H9 (cell line): ENCODE measurements around the gene MAST2. TPM values are rescaled to one million over a fixed set of nuclear protein-coding genes. Genes with fewer than 3 reads are reported as not detected.

Experiments
- DNase-seq: peaks from one replicate; pipeline ENCODE4 v3.0.0-alpha.2; 2017
- H2AFZ ChIP-seq: one replicate; pipeline ENCODE4 v1.6.1; 2013; ENCODE audit warnings: mild to moderate bottlenecking, low read length, control low read depth, moderate library complexity
- H2AK5ac ChIP-seq: 2 replicates; pipeline ENCODE4 v1.6.1; 2013; ENCODE audit warnings: low read length, control low read depth, mixed read lengths; ENCODE audit not compliant: insufficient read length
- H2BK120ac ChIP-seq: one replicate; pipeline ENCODE4 v1.6.1; 2013; ENCODE audit warnings: low read depth, mild to moderate bottlenecking, low read length, control low read depth, inconsistent platforms; ENCODE audit not compliant: poor library complexity, severe bottlenecking
- H2BK12ac ChIP-seq: 2 replicates; pipeline ENCODE4 v1.6.1; 2013; ENCODE audit warnings: low read length, control low read depth, mixed read lengths, low read depth; ENCODE audit not compliant: insufficient read length
- H2BK15ac ChIP-seq: 2 replicates; pipeline ENCODE4 v1.6.1; 2013; ENCODE audit warnings: low read depth, low read length, control low read depth
- H2BK20ac ChIP-seq: one replicate; pipeline ENCODE4 v1.6.1; 2013; ENCODE audit warnings: low read depth, mild to moderate bottlenecking, low read length, control low read depth, inconsistent platforms; ENCODE audit not compliant: poor library complexity, severe bottlenecking
- H2BK5ac ChIP-seq: 2 replicates; pipeline ENCODE4 v1.6.1; 2013; ENCODE audit warnings: low read length, control low read depth, mixed read lengths; ENCODE audit not compliant: insufficient read length
- H3K14ac ChIP-seq: 2 replicates; pipeline ENCODE4 v1.6.1; 2013; ENCODE audit warnings: low read length, control low read depth; ENCODE audit not compliant: insufficient read depth
- H3K18ac ChIP-seq: 2 replicates; pipeline ENCODE4 v1.6.1; 2013; ENCODE audit warnings: low read depth, mild to moderate bottlenecking, mixed read lengths, low read length, control low read depth; ENCODE audit not compliant: insufficient read length
- H3K23ac ChIP-seq: 2 replicates; pipeline ENCODE4 v1.6.1; 2013; ENCODE audit warnings: low read length, control low read depth, mixed read lengths, low read depth; ENCODE audit not compliant: insufficient read length
- H3K23me2 ChIP-seq: 2 replicates; pipeline ENCODE4 v1.6.1; 2013; ENCODE audit warnings: low read depth, mild to moderate bottlenecking, mixed read lengths, low read length, control low read depth; ENCODE audit not compliant: insufficient read length, poor library complexity, severe bottlenecking
- H3K27ac ChIP-seq: 2 replicates; pipeline ENCODE4 v1.5.1; 2013; ENCODE audit warnings: low read length, control low read depth, mixed read lengths, low read depth; ENCODE audit not compliant: insufficient read length
- H3K27me3 ChIP-seq: 2 replicates; pipeline ENCODE4 v1.6.1; 2013; ENCODE audit warnings: low read length, control low read depth, inconsistent platforms; ENCODE audit not compliant: insufficient read depth
- H3K4ac ChIP-seq: 2 replicates; pipeline ENCODE4 v1.6.1; 2013; ENCODE audit warnings: low read depth, mild to moderate bottlenecking, control low read depth, inconsistent platforms, low read length, moderate library complexity
- H3K4me1 ChIP-seq: 2 replicates; pipeline ENCODE4 v1.6.1; 2013; ENCODE audit warnings: low read length, control low read depth, inconsistent platforms; ENCODE audit not compliant: insufficient read depth
- H3K4me2 ChIP-seq: 2 replicates; pipeline ENCODE4 v1.6.1; 2013; ENCODE audit warnings: low read length, control low read depth, mixed read lengths; ENCODE audit not compliant: insufficient read length, insufficient read depth
- H3K56ac ChIP-seq: 2 replicates; pipeline ENCODE4 v1.6.1; 2013; ENCODE audit warnings: low read depth, mild to moderate bottlenecking, mixed read lengths, low read length, control low read depth; ENCODE audit not compliant: insufficient read length
- H3K79me1 ChIP-seq: 2 replicates; pipeline ENCODE4 v1.6.1; 2013; ENCODE audit warnings: low read depth, mild to moderate bottlenecking, moderate library complexity, low read length, control low read depth, inconsistent platforms; ENCODE audit not compliant: insufficient read depth, poor library complexity, severe bottlenecking
- H3K79me2 ChIP-seq: 2 replicates; pipeline ENCODE4 v1.6.1; 2013; ENCODE audit warnings: low read length, control low read depth, inconsistent platforms; ENCODE audit not compliant: insufficient read depth
- H3K9ac ChIP-seq: 2 replicates; pipeline ENCODE4 v1.6.1; 2013; ENCODE audit warnings: low read length, control low read depth, mixed read lengths; ENCODE audit not compliant: insufficient read length; ENCODE audit errors: extremely low read depth
- H3K9me3 ChIP-seq: one replicate; pipeline ENCODE4 v1.6.1; 2013; ENCODE audit warnings: low read depth, low read length, inconsistent platforms; ENCODE audit not compliant: control insufficient read depth
- H3T11ph ChIP-seq: one replicate; pipeline ENCODE4 v1.6.1; 2013; ENCODE audit warnings: mild to moderate bottlenecking, low read length, control low read depth, inconsistent platforms
- H4K20me1 ChIP-seq: one replicate; pipeline ENCODE4 v1.6.1; 2013; ENCODE audit not compliant: control insufficient read depth, insufficient read length, insufficient read depth
- H4K5ac ChIP-seq: 2 replicates; pipeline ENCODE4 v1.6.1; 2013; ENCODE audit warnings: low read depth, mild to moderate bottlenecking, mixed read lengths, low read length, control low read depth; ENCODE audit not compliant: insufficient read length
- H4K8ac ChIP-seq: replicated peaks from 2 replicates; pipeline ENCODE4 v1.6.1; 2013; ENCODE audit warnings: low read length, control low read depth, mixed read lengths, low read depth; ENCODE audit not compliant: insufficient read length
- H4K91ac ChIP-seq: 2 replicates; pipeline ENCODE4 v1.6.1; 2013; ENCODE audit warnings: low read depth, mild to moderate bottlenecking, moderate library complexity, mixed read lengths, low read length, control low read depth; ENCODE audit not compliant: insufficient read length
- H3K27ac Mint-ChIP-seq, 3 experiments: 2 replicates in 2 of 3; 3 replicates in 1 of 3; pipeline ENCODE4 v1.8.0; 2020 to 2021; ENCODE audit warnings: mixed read lengths in 3 of 3, mild to moderate bottlenecking in 1 of 3, moderate library complexity in 1 of 3
- H3K27me3 Mint-ChIP-seq: 2 replicates; pipeline ENCODE4 v1.8.0; 2021; ENCODE audit warnings: low read depth, mild to moderate bottlenecking, moderate library complexity, mixed read lengths
- H3K36me3 Mint-ChIP-seq, 3 experiments: 2 replicates in 2 of 3; 3 replicates in 1 of 3; pipeline ENCODE4 v1.8.0; 2020 to 2021; ENCODE audit warnings: low read depth in 3 of 3, mixed read lengths in 3 of 3; ENCODE audit not compliant: insufficient read depth in 1 of 3
- H3K4me1 Mint-ChIP-seq, 2 experiments: 2 replicates each; pipeline ENCODE4 v1.8.0; 2020; ENCODE audit warnings: mixed read lengths in 2 of 2
- H3K4me3 Mint-ChIP-seq, 2 experiments: 2 replicates in 1 of 2; 3 replicates in 1 of 2; pipeline ENCODE4 v1.8.0; 2020 to 2021; ENCODE audit warnings: mild to moderate bottlenecking in 2 of 2, mixed read lengths in 2 of 2, moderate library complexity in 1 of 2
- H3K9me3 Mint-ChIP-seq, 2 experiments: 2 replicates in 1 of 2; 3 replicates in 1 of 2; pipeline ENCODE4 v1.8.0; 2020; ENCODE audit warnings: mild to moderate bottlenecking in 2 of 2, mixed read lengths in 2 of 2, moderate library complexity in 1 of 2
- WGBS: extraction: QIAGEN DNeasy Blood & Tissue Kit; methylation state at CpG from one replicate; pipeline ENCODE4 v1.1.7; 2013; ENCODE audit warnings: missing lambda C conversion rate, low lambda C conversion rate, mixed read lengths; ENCODE audit not compliant: insufficient read length; ENCODE audit errors: extremely low coverage; 5-methylcytosine and 5-hydroxymethylcytosine counted together
- total RNA-seq: library from RNA; stranded (reverse); gene quantifications from 2 replicates; pipeline ENCODE4 v1.2.1, GENCODE V29; 2021
- TF ChIP-seq, protein P1 (sequence below): fragments of 200-600 bp; sonication (generic); conservative IDR thresholded peaks from 3 replicates; pipeline ENCODE4 v1.8.0; 2021; ENCODE audit warnings: antibody characterized with exemption, mild to moderate bottlenecking

The MAST2 gene
- total RNA-seq, 1 experiment from 2014 or later = 28.8 TPM

DNA sequence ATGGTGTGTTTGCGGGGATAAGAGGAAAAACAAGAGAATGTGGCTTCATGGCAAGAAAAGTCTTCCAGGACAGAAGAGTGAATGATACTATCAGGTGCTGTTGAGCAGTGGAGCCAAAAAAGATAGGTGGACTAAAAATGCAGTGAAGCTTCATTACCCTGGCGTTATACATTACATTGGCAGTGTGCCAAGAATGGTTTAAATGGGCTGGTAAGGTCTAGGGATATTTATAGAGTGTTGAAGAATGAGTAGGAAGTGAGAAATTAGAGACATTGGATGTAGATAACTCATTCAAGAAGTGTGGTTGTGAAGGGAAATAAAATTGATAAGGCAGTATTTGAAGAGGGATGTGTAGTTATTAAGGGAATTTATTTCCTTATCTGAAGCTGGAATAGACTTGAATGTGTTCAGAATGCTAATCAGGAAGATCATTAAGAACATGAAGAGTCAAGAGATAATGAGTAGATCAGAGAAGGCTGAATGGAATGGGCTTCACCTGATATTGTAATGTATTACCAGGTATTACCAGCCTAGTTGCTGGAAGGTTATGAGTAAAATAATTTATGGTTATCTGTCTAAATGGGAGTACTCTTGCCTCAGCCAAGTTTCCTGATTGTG is 72.7 kb downstream of the MAST2 start:
- Histone ChIP-seq H3K18ac (no peak overlapping the region), H3K4ac (no peak overlapping the region), H3K27me3 (no peaks in the 10 kb centered on the region), H3K23me2 (no peaks in the 10 kb centered on the region), H2BK20ac (no peak overlapping the region), H3K9me3 (no peaks in the 10 kb centered on the region), H3K14ac (no peak overlapping the region), H2AK5ac (no peak overlapping the region), H2BK120ac (no peak overlapping the region), H4K91ac (no peak overlapping the region), H3K4me2 (no peak overlapping the region), H4K20me1 (no peaks in the 10 kb centered on the region), H2BK15ac (no peak overlapping the region), H4K8ac (no peak overlapping the region), H3K27ac (no peak overlapping the region), H3K4me1 (no peaks in the 10 kb centered on the region), H3K79me2 (no peaks in the 10 kb centered on the region), H4K5ac (no peak overlapping the region), H3K23ac (no peak overlapping the region), H3K9ac (no peak overlapping the region), H3T11ph (no peak overlapping the region), H3K79me1 (no peaks in the 10 kb centered on the region), H2BK12ac (no peak overlapping the region), H2BK5ac (no peak overlapping the region), H3K56ac (no peak overlapping the region), H2AFZ (no peak overlapping the region)
- Mint-ChIP-seq H3K4me1 (peaks cover 2 to 5% of the 10 kb centered on the region in 2 experiments; a peak in 3 of 4 replicates), H3K9me3 (no peaks in the 10 kb centered on the region), H3K4me3 (no peak overlapping the region), H3K27ac (no peak overlapping the region), H3K27me3 (no peaks in the 10 kb centered on the region), H3K36me3 (no peaks in the 10 kb centered on the region)
- DNase-seq = no peak
- WGBS = no CpG with 5 or more reads among the region's 2 CpGs
- TF ChIP-seq, protein P1, sequence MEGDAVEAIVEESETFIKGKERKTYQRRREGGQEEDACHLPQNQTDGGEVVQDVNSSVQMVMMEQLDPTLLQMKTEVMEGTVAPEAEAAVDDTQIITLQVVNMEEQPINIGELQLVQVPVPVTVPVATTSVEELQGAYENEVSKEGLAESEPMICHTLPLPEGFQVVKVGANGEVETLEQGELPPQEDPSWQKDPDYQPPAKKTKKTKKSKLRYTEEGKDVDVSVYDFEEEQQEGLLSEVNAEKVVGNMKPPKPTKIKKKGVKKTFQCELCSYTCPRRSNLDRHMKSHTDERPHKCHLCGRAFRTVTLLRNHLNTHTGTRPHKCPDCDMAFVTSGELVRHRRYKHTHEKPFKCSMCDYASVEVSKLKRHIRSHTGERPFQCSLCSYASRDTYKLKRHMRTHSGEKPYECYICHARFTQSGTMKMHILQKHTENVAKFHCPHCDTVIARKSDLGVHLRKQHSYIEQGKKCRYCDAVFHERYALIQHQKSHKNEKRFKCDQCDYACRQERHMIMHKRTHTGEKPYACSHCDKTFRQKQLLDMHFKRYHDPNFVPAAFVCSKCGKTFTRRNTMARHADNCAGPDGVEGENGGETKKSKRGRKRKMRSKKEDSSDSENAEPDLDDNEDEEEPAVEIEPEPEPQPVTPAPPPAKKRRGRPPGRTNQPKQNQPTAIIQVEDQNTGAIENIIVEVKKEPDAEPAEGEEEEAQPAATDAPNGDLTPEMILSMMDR = no peak
